DOHH2 (cell line): ENCODE results near the gene MBOAT1.

Experiments used
- EZH2phosphoT487 ChIP-seq: fragments of 200-600 bp; sonication (generic); IDR thresholded peaks from 2 replicates; pipeline ENCODE4 v1.6.1; 2017; ENCODE audit warnings: borderline replicate concordance, mild to moderate bottlenecking, antibody characterized with exemption, low read length, moderate library complexity, mixed read lengths
- TF ChIP-seq, protein P1 (sequence below): fragments of 200-600 bp; sonication (generic); IDR thresholded peaks from one replicate; pipeline ENCODE4 v1.5.1; 2014; ENCODE audit warnings: antibody characterized with exemption, mild to moderate bottlenecking, low read depth, low read length; ENCODE audit not compliant: poor library complexity, severe bottlenecking

GRCh38 chr6:20182069-20182468 lies 30.2 kb downstream of the MBOAT1 start:
- TF ChIP-seq, protein P1, sequence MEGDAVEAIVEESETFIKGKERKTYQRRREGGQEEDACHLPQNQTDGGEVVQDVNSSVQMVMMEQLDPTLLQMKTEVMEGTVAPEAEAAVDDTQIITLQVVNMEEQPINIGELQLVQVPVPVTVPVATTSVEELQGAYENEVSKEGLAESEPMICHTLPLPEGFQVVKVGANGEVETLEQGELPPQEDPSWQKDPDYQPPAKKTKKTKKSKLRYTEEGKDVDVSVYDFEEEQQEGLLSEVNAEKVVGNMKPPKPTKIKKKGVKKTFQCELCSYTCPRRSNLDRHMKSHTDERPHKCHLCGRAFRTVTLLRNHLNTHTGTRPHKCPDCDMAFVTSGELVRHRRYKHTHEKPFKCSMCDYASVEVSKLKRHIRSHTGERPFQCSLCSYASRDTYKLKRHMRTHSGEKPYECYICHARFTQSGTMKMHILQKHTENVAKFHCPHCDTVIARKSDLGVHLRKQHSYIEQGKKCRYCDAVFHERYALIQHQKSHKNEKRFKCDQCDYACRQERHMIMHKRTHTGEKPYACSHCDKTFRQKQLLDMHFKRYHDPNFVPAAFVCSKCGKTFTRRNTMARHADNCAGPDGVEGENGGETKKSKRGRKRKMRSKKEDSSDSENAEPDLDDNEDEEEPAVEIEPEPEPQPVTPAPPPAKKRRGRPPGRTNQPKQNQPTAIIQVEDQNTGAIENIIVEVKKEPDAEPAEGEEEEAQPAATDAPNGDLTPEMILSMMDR: no peak
- TF ChIP-seq EZH2phosphoT487: no peak
